ENCODE results near the gene CSF2RB.
"Not testable (repeated sequence)": the region's sequence is repeated elsewhere in the genome, so short reads cannot be mapped to it uniquely, and the experiment has no call there.

CSF2RB gene

DNA sequence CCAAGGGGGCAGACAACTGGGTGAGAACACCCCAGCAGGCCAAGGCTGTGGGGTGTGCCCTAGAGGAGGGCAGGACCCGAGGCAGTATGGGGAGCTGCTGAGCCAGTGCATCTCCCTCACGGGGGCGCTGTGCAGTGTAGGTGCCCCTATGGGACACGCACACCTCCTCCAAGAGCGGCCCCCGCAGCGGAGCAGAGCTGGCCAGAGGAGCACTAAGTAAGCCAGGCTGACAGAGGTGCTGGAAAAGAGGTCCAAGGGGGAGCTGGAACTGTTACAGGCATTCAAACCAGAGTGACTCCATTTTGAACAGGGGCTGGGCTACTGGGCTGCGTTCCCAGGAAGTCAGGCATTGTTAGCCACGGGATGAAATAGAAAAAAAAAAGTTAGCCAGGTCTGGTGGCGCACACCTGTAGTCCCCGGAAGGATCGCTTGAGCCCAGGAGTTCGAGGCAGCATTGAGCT, 64.0 kb downstream of the CSF2RB start:
- peak; percentile 8 for DNase-seq

DNA sequence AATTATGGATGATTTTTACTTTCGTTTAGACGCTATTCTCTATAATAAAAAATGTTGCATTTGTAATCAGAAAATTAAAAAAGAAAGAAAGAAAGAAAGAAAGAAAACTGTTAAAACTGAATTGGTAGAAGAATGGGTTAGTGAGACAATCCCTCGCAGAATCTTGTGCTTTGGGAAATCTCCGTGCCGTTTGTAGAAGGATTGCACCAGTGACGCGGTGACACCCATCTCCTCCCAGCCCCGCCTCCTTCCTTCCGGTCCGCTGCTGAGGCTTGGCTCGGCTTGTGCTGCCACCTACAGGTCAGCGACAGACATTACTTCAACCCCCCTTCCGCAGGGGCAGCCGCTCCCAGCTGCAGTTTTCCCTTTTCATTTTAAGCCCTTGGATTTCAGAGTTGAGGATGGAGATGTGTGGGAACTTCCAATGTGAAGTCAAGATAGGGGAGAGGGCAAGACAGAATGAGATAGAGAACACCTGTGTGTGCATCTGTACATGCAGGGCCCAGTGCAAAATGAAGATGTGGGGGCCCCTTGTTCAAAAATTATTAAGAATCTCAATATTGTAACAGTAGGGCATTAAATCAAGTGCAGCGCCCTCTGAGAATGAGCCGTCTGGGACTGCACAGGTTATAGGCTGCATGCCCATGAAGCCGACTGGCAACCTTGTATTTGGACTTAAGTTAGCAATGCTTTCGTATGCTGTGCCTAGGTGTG, 64.7 kb downstream of the CSF2RB start:
- DNase-seq: peak; percentile 33

DNA sequence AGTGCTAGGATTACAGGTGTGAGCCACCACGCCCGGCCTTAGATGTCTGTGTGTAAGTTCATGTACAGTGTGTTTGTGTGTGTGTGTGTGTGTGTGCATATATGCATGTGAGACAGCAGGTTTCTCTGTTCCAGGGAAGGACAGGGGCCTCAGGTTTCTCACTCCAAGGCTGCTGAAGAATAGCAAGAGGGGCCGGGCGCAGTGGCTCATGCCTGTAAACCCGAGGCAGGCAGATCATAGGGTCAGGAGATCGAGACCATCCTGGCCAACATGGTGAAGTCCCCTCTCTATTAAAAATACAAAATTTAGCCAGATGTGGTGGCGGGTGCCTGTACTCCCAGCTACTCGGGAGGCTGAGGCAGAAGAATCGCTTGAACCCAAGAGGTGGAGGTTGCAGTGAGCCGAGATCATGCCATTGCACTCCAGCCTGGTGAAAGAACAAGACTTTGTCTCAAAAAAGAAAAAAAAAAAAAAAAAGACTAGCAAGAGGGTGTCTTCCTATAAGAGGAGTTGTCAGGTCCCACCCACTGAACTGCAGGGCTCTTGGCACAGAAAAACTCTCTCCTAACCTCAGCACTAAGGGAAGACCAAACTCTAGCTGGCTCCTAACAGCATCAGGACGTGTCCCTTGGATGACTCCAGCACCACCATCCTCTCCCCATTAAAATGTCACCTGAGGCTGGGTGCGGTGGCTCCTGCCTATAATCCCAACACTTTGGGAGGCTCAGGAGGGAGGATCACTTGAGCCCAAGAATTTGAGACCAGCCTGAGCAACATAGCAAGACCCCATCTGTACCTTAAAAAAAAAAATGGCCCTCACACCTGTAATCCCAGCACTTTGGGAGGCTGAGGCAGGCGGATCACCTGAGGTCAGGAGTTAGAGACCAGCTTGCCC, 65.8 kb downstream of the CSF2RB start:
- DNase-seq: no peak

DNA sequence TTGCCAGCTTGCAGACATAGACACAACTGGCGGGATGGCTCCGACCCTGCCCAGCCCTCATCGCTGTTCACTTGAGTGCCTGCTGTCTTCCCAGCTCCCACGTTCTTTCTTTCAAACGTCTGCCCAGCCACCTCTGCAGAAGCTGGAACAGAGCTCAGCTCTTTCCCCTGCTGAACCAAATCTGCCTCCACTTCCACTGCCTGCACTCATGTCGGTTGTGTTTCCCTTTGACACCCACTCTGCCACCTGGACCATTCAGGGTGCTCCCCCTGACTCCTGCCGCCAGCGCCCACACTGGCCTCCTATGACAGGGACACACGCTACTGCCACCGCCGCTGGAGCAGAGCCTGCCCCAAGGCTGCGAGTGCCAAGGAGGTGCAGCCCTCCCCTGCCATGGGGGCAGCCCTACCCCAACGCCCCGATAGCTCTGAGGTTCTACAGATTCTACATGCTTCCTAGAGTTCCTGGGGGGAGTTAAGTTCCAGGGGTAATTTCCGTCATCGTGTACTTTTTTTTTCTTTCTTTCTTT, 67.9 kb downstream of the CSF2RB start:
- DNase-seq: no peak

DNA sequence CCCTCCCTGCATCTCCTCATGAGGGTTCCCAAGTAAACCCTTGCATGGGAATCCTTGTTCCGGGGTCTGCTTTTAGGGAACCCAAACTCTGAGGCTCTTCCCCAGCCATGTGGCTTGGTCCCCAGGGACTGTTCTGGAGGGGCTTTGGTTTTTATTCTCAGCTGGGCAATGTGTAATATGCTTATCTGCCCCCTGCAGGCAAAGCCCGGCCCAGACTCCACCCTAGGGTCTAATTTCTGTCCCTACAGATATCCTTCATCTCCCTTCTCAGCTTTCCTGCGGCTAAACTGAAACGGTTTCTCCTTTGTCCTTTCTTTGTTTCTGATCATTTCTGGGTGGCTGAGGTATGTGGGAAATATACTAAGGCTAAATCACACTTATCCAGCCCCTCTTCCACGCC, 68.7 kb downstream of the CSF2RB start:
- DNase-seq: no peak

DNA sequence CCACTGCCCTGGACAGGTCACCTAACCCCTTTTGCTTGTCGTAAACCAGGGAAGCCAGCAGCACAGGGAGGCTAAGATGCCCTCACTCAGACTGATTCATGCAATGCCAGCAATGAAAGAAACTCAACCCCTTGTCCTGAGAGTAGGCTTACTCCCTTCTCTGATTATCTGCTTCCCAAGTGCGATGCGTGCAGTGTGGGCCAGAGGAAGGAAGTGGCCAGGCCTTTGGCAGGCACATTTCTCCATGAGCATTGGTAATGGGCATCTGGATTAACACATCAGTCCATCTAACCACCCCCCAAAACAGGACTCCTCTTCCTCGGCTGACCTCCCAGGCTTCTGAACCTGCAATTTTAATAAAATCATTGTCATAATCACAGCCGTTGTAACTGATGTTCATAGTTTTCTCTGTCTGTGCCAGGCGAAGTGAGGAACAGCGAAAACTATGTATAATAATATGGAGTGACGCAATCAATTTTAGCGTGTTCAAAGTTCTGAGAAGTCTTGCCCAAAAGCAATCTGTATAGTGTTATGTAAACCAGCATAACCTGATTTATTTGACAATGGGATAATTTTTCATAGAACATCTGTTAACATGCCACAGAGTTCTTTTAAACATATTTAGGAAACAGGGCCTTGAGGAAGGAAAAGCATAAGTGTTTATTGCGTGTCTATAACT, 71.9 kb downstream of the CSF2RB start:
- no peak for DNase-seq

DNA sequence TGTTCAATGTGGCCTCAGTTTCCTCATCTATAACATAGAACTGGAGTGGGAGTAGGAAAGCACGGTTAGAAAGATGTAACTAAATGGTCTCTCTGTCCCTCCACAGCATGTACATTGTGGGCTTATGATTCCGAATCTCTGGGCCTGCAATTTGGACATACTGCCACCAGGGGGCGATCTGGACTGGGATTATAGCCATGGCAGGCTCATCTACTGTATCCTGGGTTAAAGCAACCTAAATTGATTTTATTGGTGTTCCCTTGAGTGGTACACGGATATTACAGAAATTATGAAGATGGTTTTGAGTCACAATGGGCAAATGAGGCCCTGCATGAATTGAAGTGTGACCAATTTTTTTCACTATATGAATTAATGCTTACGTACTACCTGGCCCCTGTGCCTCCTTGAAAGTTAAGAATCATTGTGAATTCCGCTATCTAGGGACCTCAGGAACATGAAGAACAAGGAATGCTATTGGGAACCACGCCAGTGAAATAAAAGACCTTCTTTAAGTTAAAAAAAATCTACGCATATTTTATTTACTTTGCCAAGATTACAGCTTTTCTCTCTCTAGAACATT, 72.9 kb downstream of the CSF2RB start:
- DNase-seq: no peak

DNA sequence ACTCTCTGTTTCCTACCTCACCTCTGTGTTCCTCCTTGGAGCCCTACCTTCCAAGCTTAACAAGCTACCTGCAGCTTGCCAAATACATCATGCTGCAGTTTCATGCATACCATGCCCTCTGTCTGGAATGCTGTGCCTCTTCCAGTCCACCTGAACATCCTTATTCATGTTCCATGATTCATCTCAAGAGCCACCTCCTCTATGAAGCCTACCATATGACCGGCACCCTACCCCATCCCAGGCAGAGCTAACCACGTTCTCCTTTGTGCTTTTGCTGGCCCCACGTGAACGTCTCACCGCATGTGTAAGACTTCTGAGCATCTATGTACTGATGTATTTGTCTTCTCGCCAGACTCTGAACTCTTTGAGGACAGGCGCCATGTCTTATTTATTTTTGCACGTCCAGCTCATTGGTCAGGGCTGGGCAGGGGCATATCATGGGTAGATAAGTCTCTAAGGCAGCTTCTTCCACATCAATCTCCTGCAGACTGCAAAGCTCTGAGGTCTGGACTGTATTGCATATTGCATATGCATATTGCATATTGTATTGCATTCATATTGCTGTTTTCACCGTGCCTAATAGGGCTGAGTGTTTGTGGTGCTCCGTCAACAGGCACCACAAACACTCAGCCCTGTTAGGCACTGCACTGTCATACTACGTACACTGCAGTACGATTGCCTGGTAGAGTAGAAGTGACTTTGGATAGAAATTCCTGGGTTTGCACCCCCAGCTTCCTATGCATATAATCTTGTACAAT, 74.8 kb downstream of the CSF2RB start:
- no peak for DNase-seq

DNA sequence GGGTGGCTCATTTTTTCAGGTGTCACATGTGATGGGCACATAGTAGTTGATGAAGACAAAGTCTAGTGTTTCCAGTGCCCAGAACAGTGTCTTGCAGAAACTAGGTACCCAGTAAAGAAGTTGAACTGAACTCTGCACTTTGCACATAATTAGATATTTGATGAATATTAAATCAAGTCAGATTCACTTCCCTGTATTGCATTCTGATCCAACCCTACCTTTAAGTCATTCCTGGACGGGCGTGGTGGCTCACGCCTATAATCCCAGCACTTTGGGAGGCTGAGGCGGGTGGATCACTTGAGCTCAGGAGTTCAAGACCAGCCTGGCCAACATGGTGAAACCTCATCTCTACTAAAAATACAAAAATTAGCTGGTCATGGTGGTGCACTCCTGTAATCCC, 75.6 kb downstream of the CSF2RB start:
- DNase-seq: not testable (repeated sequence)

Measured in DMS79 (cell line).